GM12878 (cell line): ENCODE measurements around the gene MGMT. TPM values are rescaled to one million over a fixed set of nuclear protein-coding genes. Genes with fewer than 3 reads are reported as not detected.

ENCODE experiments used
- ATAC-seq: fragments of 200-7000 bp; cut with Tn5 transposase; 3 replicates; pipeline ENCODE4 v1.9.1; 2020; ENCODE audit warnings: mild to moderate bottlenecking, moderate library complexity
- BruUV-seq: library from RNA; stranded (reverse); fragments of 400-500 nt; replicated peaks from 2 replicates; lab custom pipeline; 2021; lab: Mats Ljungman, UMichigan
- CTCF ChIA-PET: fragments of 300-600 bp; sonication (Branson Sonifier 250); formaldehyde crosslinking; extraction: SDS; loops from one replicate; lab custom pipeline; 2021; ENCODE audit warnings: inconsistent platforms; lab: Yijun Ruan, JAX
- POLR2A ChIA-PET: fragments of 350-600 bp; formaldehyde crosslinking; extraction: SDS; loops from one replicate; lab custom pipeline; 2021; ENCODE audit warnings: inconsistent platforms; lab: Charles Lee
- RAD21 ChIA-PET: fragments of 300-600 bp; sonication (Branson Sonifier 250); formaldehyde crosslinking; loops from one replicate; lab custom pipeline; 2023; ENCODE audit warnings: antibody characterized with exemption; ENCODE audit not compliant: unreplicated experiment; lab: Charles Lee
- SMC1A ChIA-PET: fragments of 300-600 bp; sonication (Branson Sonifier 250); formaldehyde crosslinking; loops from one replicate; lab custom pipeline; 2023; ENCODE audit not compliant: unreplicated experiment, uncharacterized antibody; lab: Charles Lee
- DNase-seq: peaks from one replicate; pipeline ENCODE4 v3.0.0-alpha.2; 2011; ENCODE audit warnings: low read depth, low spot score
- FAIRE-seq: peaks from 3 replicates; lab custom pipeline; 2011; peaks lifted over from hg19 to GRCh38; lab: Jason Lieb, UNC
- H2AFZ ChIP-seq: 2 replicates; pipeline ENCODE4 v1.6.0; 2011; ENCODE audit warnings: low read depth, low read length, control low read depth; ENCODE audit not compliant: control insufficient read depth
- H3K27ac ChIP-seq: 2 replicates; pipeline ENCODE4 v1.5.1; 2011; ENCODE audit warnings: control low read depth; ENCODE audit not compliant: control insufficient read depth, insufficient read depth
- H3K27me3 ChIP-seq, 2 experiments: replicated peaks in 1 of 2; 2 replicates each; pipeline versions ENCODE4 v1.6.0 to v1.6.1; 2011; ENCODE audit warnings: low read length in 1 of 2; ENCODE audit not compliant: control insufficient read depth in 2 of 2, insufficient read depth in 2 of 2
- H3K36me3 ChIP-seq, 2 experiments: 2 replicates each; pipeline ENCODE4 v1.5.1; 2011; ENCODE audit warnings: low read length in 1 of 2; ENCODE audit not compliant: control insufficient read depth in 2 of 2, insufficient read depth in 2 of 2
- H3K4me1 ChIP-seq: 2 replicates; pipeline ENCODE4 v1.6.1; 2011; ENCODE audit warnings: mild to moderate bottlenecking, low read length, moderate library complexity, mixed read lengths; ENCODE audit not compliant: control insufficient read depth, insufficient read depth
- H3K4me2 ChIP-seq: 2 replicates; pipeline ENCODE4 v1.6.0; 2011; ENCODE audit warnings: control low read depth; ENCODE audit not compliant: control insufficient read depth, insufficient read depth
- H3K4me3 ChIP-seq: fragments of 200-600 bp; sonication (generic); 2 replicates; pipeline ENCODE4 v1.5.1; 2016
- H3K79me2 ChIP-seq: 2 replicates; pipeline ENCODE4 v1.6.0; 2011; ENCODE audit warnings: low read length; ENCODE audit not compliant: control insufficient read depth, insufficient read depth
- H3K9ac ChIP-seq: 2 replicates; pipeline ENCODE4 v1.8.0; 2011; ENCODE audit warnings: low read length, control low read depth, mixed read lengths; ENCODE audit not compliant: control insufficient read depth, insufficient read depth
- H3K9me3 ChIP-seq: replicated peaks from 3 replicates; pipeline ENCODE4 v1.5.1; 2011; ENCODE audit warnings: mild to moderate bottlenecking, low read length; ENCODE audit not compliant: control insufficient read depth, insufficient read depth
- H4K20me1 ChIP-seq: 2 replicates; pipeline ENCODE4 v1.6.0; 2011; ENCODE audit not compliant: control insufficient read depth, insufficient read depth
- KLF5 ChIP-seq: fragments of 450-650 bp; IDR thresholded peaks from 2 replicates; pipeline ENCODE4 v1.6.1; 2014; ENCODE audit warnings: mild to moderate bottlenecking; ENCODE audit not compliant: partially characterized antibody
- MEF2A ChIP-seq: IDR thresholded peaks from 2 replicates; pipeline ENCODE4 v1.6.1; 2011; ENCODE audit warnings: low read depth, mild to moderate bottlenecking, low read length, moderate library complexity; ENCODE audit not compliant: insufficient read depth
- NR2F1 ChIP-seq: fragments of 450-650 bp; conservative IDR thresholded peaks from 2 replicates; pipeline ENCODE4 v1.6.1; 2017; ENCODE audit warnings: mild to moderate bottlenecking
- PAX8 ChIP-seq: fragments of 450-650 bp; IDR thresholded peaks from 2 replicates; pipeline ENCODE4 v1.6.1; 2017; ENCODE audit warnings: mild to moderate bottlenecking, moderate library complexity
- POLR2A ChIP-seq: IDR thresholded peaks from 2 replicates; pipeline ENCODE4 v1.6.1; 2011; ENCODE audit warnings: low read depth, mild to moderate bottlenecking, low read length
- SIN3A ChIP-seq: IDR thresholded peaks from 2 replicates; pipeline ENCODE4 v1.6.1; 2012; ENCODE audit warnings: low read depth, low read length, improper control_type of control experiment
- SIX5 ChIP-seq: IDR thresholded peaks from 2 replicates; pipeline ENCODE4 v1.6.1; 2011; ENCODE audit warnings: mild to moderate bottlenecking, low read depth, low read length, moderate library complexity; ENCODE audit not compliant: severe bottlenecking
- SKIL ChIP-seq: fragments of 450-650 bp; IDR thresholded peaks from 2 replicates; pipeline ENCODE4 v1.6.1; 2017; ENCODE audit warnings: mild to moderate bottlenecking, low read depth, inconsistent platforms; ENCODE audit not compliant: poor library complexity, severe bottlenecking
- WGBS: methylation state at CpG from one replicate; pipeline ENCODE4 v1.1.6; 2016; ENCODE audit warnings: low lambda C conversion rate; ENCODE audit not compliant: insufficient replicate concordance, insufficient coverage; ENCODE audit errors: missing lambda C conversion rate; 5-methylcytosine and 5-hydroxymethylcytosine counted together
- in situ Hi-C: fragments of 300-500 bp; cut with MboI; formaldehyde crosslinking; loops from 9 replicates; pipeline ENCODE4 v1.14.3; 2018; ENCODE audit warnings: mixed read lengths
- intact Hi-C: fragments of 100-400 bp; cut with micrococcal nuclease; formaldehyde crosslinking; loops from one replicate; pipeline ENCODE4 v1.14.2; 2022; ENCODE audit not compliant: unreplicated experiment
- polyA plus RNA-seq, 11 experiments: library from polyadenylated mRNA; depleted of rRNA in 4 of 11; unstranded in 6 of 11; stranded (reverse) in 5 of 11; fragments of >200 nt; fragmentation: Nextera tagmentation in 4 of 11; fragmentation: Illumina TruSeq in 1 of 11; extraction: Ambion mirVana in 4 of 11; extraction: Trizol in 1 of 11; gene quantifications; 1 replicate in 1 of 11; 2 replicates in 10 of 11; pipeline versions ENCODE4 v1.2.1 to v1.2.3, GENCODE V29; 2011 to 2016; ENCODE audit warnings: inconsistent platforms in 2 of 11, missing spikeins in 2 of 11, low read depth in 1 of 11
- total RNA-seq, 4 experiments: library from RNA; depleted of rRNA in 3 of 4; stranded (reverse); fragments of >200 nt in 3 of 4; fragmentation: Illumina TruSeq in 1 of 4; extraction: Trizol in 1 of 4; gene quantifications; 2 replicates each; pipeline versions ENCODE4 v1.2.1 to v1.2.3, GENCODE V29; 2013 to 2021
- TF ChIP-seq, protein P1 (sequence below): fragments of 150-350 bp; IDR thresholded peaks from 2 replicates; pipeline ENCODE4 v1.6.1; 2014; ENCODE audit warnings: mild to moderate bottlenecking, low read depth, low read length

The MGMT gene
- total and polyA plus RNA-seq, 10 of the 15 experiments (the other 5 are each of a cell fraction or from before 2014, with no cell fraction given) = 0.16 to 24.2 (median 13.3) TPM

GRCh38 chr10:129694691-129695243 is 227.7 kb downstream of the MGMT start:
- no peaks in the 10 kb centered on the region for H4K20me1 ChIP-seq
- ATAC-seq (no peak), DNase-seq (no peak), FAIRE-seq (no peak)
- H3K4me3 ChIP-seq = no peak overlapping the region
- ChIA-PET RAD21 (no interaction called here), POLR2A (no interaction called here), SMC1A (no interaction called here), CTCF (no interaction called here)
- no peak overlapping the region for H3K27ac ChIP-seq
- intact Hi-C loops (no loop called here), in situ Hi-C loops (no loop called here)
- no peaks in the 10 kb centered on the region for H3K9me3 ChIP-seq
- no peak overlapping the region for H3K4me2 ChIP-seq
- no peaks in the 10 kb centered on the region for H3K27me3 ChIP-seq
- BruUV-seq = no TSS peak
- WGBS = 94% methylated on average over 5 of the region's 5 CpGs
- no peaks in the 10 kb centered on the region for H3K4me1 ChIP-seq
- H3K9ac ChIP-seq = no peak overlapping the region
- no peak for TF ChIP-seq POLR2A
- TF ChIP-seq, protein P1, sequence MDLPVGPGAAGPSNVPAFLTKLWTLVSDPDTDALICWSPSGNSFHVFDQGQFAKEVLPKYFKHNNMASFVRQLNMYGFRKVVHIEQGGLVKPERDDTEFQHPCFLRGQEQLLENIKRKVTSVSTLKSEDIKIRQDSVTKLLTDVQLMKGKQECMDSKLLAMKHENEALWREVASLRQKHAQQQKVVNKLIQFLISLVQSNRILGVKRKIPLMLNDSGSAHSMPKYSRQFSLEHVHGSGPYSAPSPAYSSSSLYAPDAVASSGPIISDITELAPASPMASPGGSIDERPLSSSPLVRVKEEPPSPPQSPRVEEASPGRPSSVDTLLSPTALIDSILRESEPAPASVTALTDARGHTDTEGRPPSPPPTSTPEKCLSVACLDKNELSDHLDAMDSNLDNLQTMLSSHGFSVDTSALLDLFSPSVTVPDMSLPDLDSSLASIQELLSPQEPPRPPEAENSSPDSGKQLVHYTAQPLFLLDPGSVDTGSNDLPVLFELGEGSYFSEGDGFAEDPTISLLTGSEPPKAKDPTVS = no peak
- TF ChIP-seq KLF5 = no peak
- TF ChIP-seq NR2F1 = no peak
- TF ChIP-seq MEF2A = no peak
- TF ChIP-seq SKIL = no peak
- TF ChIP-seq SIN3A = no peak
- TF ChIP-seq SIX5 = no peak
- no peak for TF ChIP-seq PAX8
- H3K36me3 ChIP-seq = no peaks in the 10 kb centered on the region
- H3K79me2 ChIP-seq = no peaks in the 10 kb centered on the region
- no peak overlapping the region for H2AFZ ChIP-seq
